ENCODE measurements around the gene WBP2. TPM values are rescaled to one million over a fixed set of nuclear protein-coding genes. Genes with fewer than 3 reads are reported as not detected.

WBP2 gene
- total and polyA plus RNA-seq, 2 of the 13 experiments (the other 11 are each of a cell fraction or from before 2014, with no cell fraction given): 29.2 to 29.5 TPM

- peak; percentile 93 for TF ChIP-seq KLF6 (CRISPR knock-in tag; IDR thresholded peaks at IDR 0.05)
- peak; percentile 46; the same call in 1 of the 2 replicates for TF ChIP-seq HNRNPL (IDR thresholded peaks at IDR 0.05; ENCODE audit: low read depth, low read length)
- peak; percentile 60 for TF ChIP-seq ZNF350 (CRISPR knock-in tag; IDR thresholded peaks at IDR 0.05; ENCODE audit: borderline replicate concordance, low read depth)
- peak; percentile 14; the same call in 1 of the 2 replicates for TF ChIP-seq ZNF770 (CRISPR knock-in tag; IDR thresholded peaks at IDR 0.05)
- 0 out of 2 replicates have a peak, but pooled peaks have one; percentile 14 for TF ChIP-seq AHR (CRISPR knock-in tag; IDR thresholded peaks at IDR 0.05)
- TF ChIP-seq HOXA5 (CRISPR knock-in tag; IDR thresholded peaks at IDR 0.05): no peak
- TF ChIP-seq KLF12 (CRISPR knock-in tag; IDR thresholded peaks at IDR 0.05; ENCODE audit: borderline replicate concordance): peak; percentile 47; the same call in 1 of the 2 replicates
- no peak for TF ChIP-seq ZNF234 (CRISPR knock-in tag; conservative IDR thresholded peaks at IDR 0.05)
- 0 out of 2 replicates have a peak, but pooled peaks have one; percentile 44 for TF ChIP-seq TFE3 (CRISPR knock-in tag; IDR thresholded peaks at IDR 0.05)
- no peak for TF ChIP-seq CREB3 (CRISPR knock-in tag; IDR thresholded peaks at IDR 0.05)
These were observed 14.4 kb upstream of the WBP2 start (continued) for GRCh38 chr17:75869282-75870141.

Data from HepG2 (cell line).